ENCODE data around the gene PARN.

DNA sequence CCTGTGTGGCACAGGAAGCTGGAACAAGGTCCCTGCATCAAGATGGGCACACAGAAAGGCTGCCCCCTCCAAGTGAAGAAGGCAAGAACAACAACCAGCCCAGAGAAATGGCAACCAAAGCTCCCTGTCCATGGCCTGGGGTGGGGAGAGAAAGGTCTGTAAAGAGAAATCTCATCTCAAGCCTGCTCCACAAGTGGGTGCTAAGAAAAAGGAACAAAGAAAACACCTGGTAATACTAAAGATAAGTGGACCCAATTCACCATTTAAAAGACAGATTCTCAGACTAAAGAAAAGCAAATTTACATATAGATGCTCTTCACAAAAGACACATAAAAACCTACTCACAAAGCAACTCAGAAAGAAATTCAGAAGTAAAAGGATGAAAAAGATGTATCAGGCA lies 107.4 kb downstream of the PARN start:
- TF ChIP-seq, protein P1, sequence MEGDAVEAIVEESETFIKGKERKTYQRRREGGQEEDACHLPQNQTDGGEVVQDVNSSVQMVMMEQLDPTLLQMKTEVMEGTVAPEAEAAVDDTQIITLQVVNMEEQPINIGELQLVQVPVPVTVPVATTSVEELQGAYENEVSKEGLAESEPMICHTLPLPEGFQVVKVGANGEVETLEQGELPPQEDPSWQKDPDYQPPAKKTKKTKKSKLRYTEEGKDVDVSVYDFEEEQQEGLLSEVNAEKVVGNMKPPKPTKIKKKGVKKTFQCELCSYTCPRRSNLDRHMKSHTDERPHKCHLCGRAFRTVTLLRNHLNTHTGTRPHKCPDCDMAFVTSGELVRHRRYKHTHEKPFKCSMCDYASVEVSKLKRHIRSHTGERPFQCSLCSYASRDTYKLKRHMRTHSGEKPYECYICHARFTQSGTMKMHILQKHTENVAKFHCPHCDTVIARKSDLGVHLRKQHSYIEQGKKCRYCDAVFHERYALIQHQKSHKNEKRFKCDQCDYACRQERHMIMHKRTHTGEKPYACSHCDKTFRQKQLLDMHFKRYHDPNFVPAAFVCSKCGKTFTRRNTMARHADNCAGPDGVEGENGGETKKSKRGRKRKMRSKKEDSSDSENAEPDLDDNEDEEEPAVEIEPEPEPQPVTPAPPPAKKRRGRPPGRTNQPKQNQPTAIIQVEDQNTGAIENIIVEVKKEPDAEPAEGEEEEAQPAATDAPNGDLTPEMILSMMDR (IDR thresholded peaks at IDR 0.05): no peak
- no peak for TF ChIP-seq POLR2A (IDR thresholded peaks at IDR 0.05)
- no peak for TF ChIP-seq POLR2AphosphoS5 (IDR thresholded peaks at IDR 0.05)

Data from prostate gland (tissue), 2 donors.